WTC11 (cell line): ENCODE results near the gene CPAMD8. TPM values are rescaled to one million over a fixed set of nuclear protein-coding genes. Genes with fewer than 3 reads are reported as not detected.

Experiments
- ATAC-seq: fragments of 200-7000 bp; cut with Tn5 transposase; 2 replicates; pipeline ENCODE4 v1.10.0; 2021; ENCODE audit warnings: mild to moderate bottlenecking, moderate library complexity
- CTCF ChIA-PET: fragments of 300-600 bp; sonication (Branson Sonifier 250); formaldehyde crosslinking; loops from one replicate; lab custom pipeline; 2021; ENCODE audit warnings: antibody characterized with exemption; lab: Charles Lee
- POLR2A ChIA-PET: fragments of 350-600 bp; sonication (Branson Sonifier 250); formaldehyde crosslinking; loops from one replicate; lab custom pipeline; 2021; ENCODE audit warnings: antibody characterized with exemption; lab: Charles Lee
- DNase-seq: peaks from one replicate; pipeline ENCODE4 v3.0.0; 2021; ENCODE audit warnings: low spot score
- H3K27ac Mint-ChIP-seq: 2 replicates; pipeline ENCODE4 v1.8.0; 2021; ENCODE audit warnings: mixed read lengths
- H3K27me3 Mint-ChIP-seq: 2 replicates; pipeline ENCODE4 v1.8.0; 2021; ENCODE audit warnings: low read depth, mild to moderate bottlenecking, moderate library complexity, mixed read lengths
- H3K36me3 Mint-ChIP-seq: 2 replicates; pipeline ENCODE4 v1.8.0; 2021; ENCODE audit warnings: mixed read lengths
- H3K4me1 Mint-ChIP-seq: 2 replicates; pipeline ENCODE4 v1.8.0; 2022; ENCODE audit warnings: mixed read lengths
- H3K4me3 Mint-ChIP-seq: 2 replicates; pipeline ENCODE4 v1.8.0; 2021; ENCODE audit warnings: mild to moderate bottlenecking, moderate library complexity, mixed read lengths
- H3K9me3 Mint-ChIP-seq: 2 replicates; pipeline ENCODE4 v1.8.0; 2021; ENCODE audit warnings: mixed read lengths
- CREM ChIP-seq: sonication (generic); formaldehyde crosslinking; IDR thresholded peaks from 2 replicates; pipeline ENCODE4 v1.8.1; 2022; ENCODE audit warnings: mild to moderate bottlenecking, missing genetic modification reagents, moderate library complexity
- CTCF ChIP-seq: fragments of 200-600 bp; IDR thresholded peaks from 2 replicates; pipeline ENCODE4 v1.8.0; 2022; ENCODE audit warnings: antibody characterized with exemption
- ELF4 ChIP-seq: sonication (generic); formaldehyde crosslinking; IDR thresholded peaks from 2 replicates; pipeline ENCODE4 v1.8.1; 2022; ENCODE audit warnings: low read depth, mild to moderate bottlenecking, moderate library complexity, missing genetic modification reagents
- FOXP1 ChIP-seq: sonication (generic); formaldehyde crosslinking; IDR thresholded peaks from 2 replicates; pipeline ENCODE4 v1.8.0; 2022; ENCODE audit warnings: missing genetic modification reagents, mild to moderate bottlenecking, moderate library complexity, borderline replicate concordance
- JUN ChIP-seq: sonication (generic); formaldehyde crosslinking; IDR thresholded peaks from 2 replicates; pipeline ENCODE4 v1.8.0; 2023; ENCODE audit warnings: mild to moderate bottlenecking, missing genetic modification reagents
- MAX ChIP-seq: sonication (generic); formaldehyde crosslinking; IDR thresholded peaks from 2 replicates; pipeline ENCODE4 v1.8.0; 2022; ENCODE audit warnings: mild to moderate bottlenecking, missing genetic modification reagents
- MLX ChIP-seq: sonication (generic); formaldehyde crosslinking; IDR thresholded peaks from 2 replicates; pipeline ENCODE4 v1.8.1; 2023; ENCODE audit warnings: mild to moderate bottlenecking, missing genetic modification reagents, moderate library complexity
- MXD4 ChIP-seq: fragments of 250-450 bp; sonication (Bioruptor Pico); IDR thresholded peaks from 2 replicates; pipeline ENCODE4 v1.8.0; 2021; ENCODE audit warnings: mild to moderate bottlenecking, moderate library complexity, borderline replicate concordance
- NFATC4 ChIP-seq: fragments of 250-450 bp; sonication (Bioruptor Pico); IDR thresholded peaks from 2 replicates; pipeline ENCODE4 v1.9.0; 2021; ENCODE audit warnings: mild to moderate bottlenecking
- NFE2L1 ChIP-seq: sonication (generic); formaldehyde crosslinking; IDR thresholded peaks from 2 replicates; pipeline ENCODE4 v1.8.1; 2023; ENCODE audit warnings: missing genetic modification reagents
- NFYB ChIP-seq: sonication (generic); formaldehyde crosslinking; conservative IDR thresholded peaks from 2 replicates; pipeline ENCODE4 v1.8.0; 2022; ENCODE audit warnings: low read depth, missing genetic modification reagents
- RORB ChIP-seq: fragments of 250-450 bp; sonication (Bioruptor Pico); IDR thresholded peaks from 2 replicates; pipeline ENCODE4 v1.9.0; 2021; ENCODE audit warnings: mild to moderate bottlenecking
- STAT6 ChIP-seq: sonication (generic); formaldehyde crosslinking; conservative IDR thresholded peaks from 2 replicates; pipeline ENCODE4 v1.8.1; 2023; ENCODE audit warnings: mild to moderate bottlenecking, low read depth, missing genetic modification reagents, moderate library complexity
- TEAD1 ChIP-seq: sonication (generic); formaldehyde crosslinking; IDR thresholded peaks from 2 replicates; pipeline ENCODE4 v1.8.0; 2022; ENCODE audit warnings: mild to moderate bottlenecking, missing genetic modification reagents
- TP53 ChIP-seq: sonication (generic); formaldehyde crosslinking; IDR thresholded peaks from 2 replicates; pipeline ENCODE4 v1.8.1; 2023; ENCODE audit warnings: mild to moderate bottlenecking, missing genetic modification reagents
- USF2 ChIP-seq: sonication (generic); formaldehyde crosslinking; IDR thresholded peaks from 2 replicates; pipeline ENCODE4 v1.8.1; 2023; ENCODE audit warnings: mild to moderate bottlenecking, missing genetic modification reagents, moderate library complexity
- ZNF219 ChIP-seq: sonication (generic); formaldehyde crosslinking; IDR thresholded peaks from 2 replicates; pipeline ENCODE4 v1.8.0; 2023; ENCODE audit warnings: missing genetic modification reagents, mild to moderate bottlenecking, borderline replicate concordance
- ZNF263 ChIP-seq: sonication (generic); formaldehyde crosslinking; IDR thresholded peaks from 2 replicates; pipeline ENCODE4 v1.8.1; 2022; ENCODE audit warnings: low read depth, mild to moderate bottlenecking, moderate library complexity, missing genetic modification reagents
- ZNF396 ChIP-seq: fragments of 250-450 bp; sonication (Bioruptor Pico); IDR thresholded peaks from 2 replicates; pipeline ENCODE4 v1.8.0; 2021; ENCODE audit warnings: mild to moderate bottlenecking, moderate library complexity, borderline replicate concordance
- ZNF425 ChIP-seq: fragments of 250-450 bp; sonication (Bioruptor Pico); conservative IDR thresholded peaks from 2 replicates; pipeline ENCODE4 v1.9.0; 2021; ENCODE audit warnings: mild to moderate bottlenecking
- total RNA-seq: library from RNA; stranded (reverse); gene quantifications from 3 replicates; pipeline ENCODE4 v1.2.3, GENCODE V29; 2021

Gene CPAMD8
- total RNA-seq, 1 experiment from 2014 or later = 6.9 TPM

- H3K4me1 Mint-ChIP-seq = no peaks in the 10 kb centered on the region
- DNase-seq (no peak), ATAC-seq (no peak)
- CTCF ChIA-PET = no interaction called here
- peaks cover 35% of the 10 kb centered on the region for H3K36me3 Mint-ChIP-seq
- H3K27ac Mint-ChIP-seq = peak overlapping the region; percentile 55; the same call in 1 of the 2 replicates
- H3K9me3 Mint-ChIP-seq = no peaks in the 10 kb centered on the region
- no peak overlapping the region for H3K4me3 Mint-ChIP-seq
- POLR2A ChIA-PET = no interaction called here
- no peaks in the 10 kb centered on the region for H3K27me3 Mint-ChIP-seq
- TF ChIP-seq USF2 (CRISPR knock-in tag) (no peak), TEAD1 (CRISPR knock-in tag) (no peak), RORB (CRISPR knock-in tag) (no peak), ELF4 (no peak), FOXP1 (CRISPR knock-in tag) (no peak), MXD4 (no peak), MLX (CRISPR knock-in tag) (no peak), STAT6 (CRISPR knock-in tag) (no peak), JUN (CRISPR knock-in tag) (no peak), ZNF396 (CRISPR knock-in tag) (no peak), MAX (CRISPR knock-in tag) (no peak), NFYB (no peak), ZNF263 (no peak), NFATC4 (CRISPR knock-in tag) (no peak), NFE2L1 (CRISPR knock-in tag) (no peak), ZNF425 (CRISPR knock-in tag) (no peak), CTCF (no peak), ZNF219 (CRISPR knock-in tag) (no peak), TP53 (CRISPR knock-in tag) (no peak), CREM (CRISPR knock-in tag) (no peak)
Measured at GRCh38 chr19:16859626-16860025, 167.0 kb downstream of the CPAMD8 start.
